ENCODE data around the gene TSPAN18. TPM values are rescaled to one million over a fixed set of nuclear protein-coding genes. Genes with fewer than 3 reads are reported as not detected.

The TSPAN18 gene
- total RNA-seq, 2 experiments from 2014 or later = 0.85 to 0.92 TPM

DNA sequence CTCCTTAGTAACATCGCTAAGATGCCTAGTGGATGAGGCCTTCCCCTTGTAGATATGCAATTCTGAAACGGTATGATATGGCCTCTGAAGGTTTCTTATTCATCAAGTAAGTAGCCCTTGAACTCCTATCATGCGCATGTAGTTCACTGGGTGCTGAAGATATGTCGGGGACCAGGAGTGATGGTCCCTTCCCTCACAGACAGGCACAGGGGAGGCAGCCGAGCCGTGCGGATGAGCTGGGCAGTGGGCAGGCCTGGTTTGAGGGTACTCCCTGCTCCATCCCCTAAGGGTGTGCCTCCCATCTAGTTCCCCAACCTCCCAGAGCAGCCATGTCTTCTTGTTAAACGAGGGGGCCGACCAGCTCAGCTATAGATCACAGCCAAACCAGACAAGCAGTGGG lies 183.8 kb downstream of the TSPAN18 start:
- no peak overlapping the region for H3K4me3 Mint-ChIP-seq
- no peaks in the 10 kb centered on the region for H3K36me3 Mint-ChIP-seq (ENCODE audit: low read depth)
- DNase-seq = no peak
- peaks cover 4% of the 10 kb centered on the region for H3K4me1 Mint-ChIP-seq (ENCODE audit: low read depth)
- H3K27ac Mint-ChIP-seq = no peak overlapping the region
- ChIA-PET POLR2A (interaction anchor here (0.6 kb wide), 1 partner anchor 11 kb away, joined by 3 read pairs; no protein-coding TSS in a partner anchor), CTCF (interaction anchor here (1.0 to 2.3 kb wide), 39 partner anchors 10 to 355 kb away, joined by 3 to 22 read pairs (median 4); no protein-coding TSS in a partner anchor)
- intact Hi-C loops (cut with micrococcal nuclease) = loop anchor here (5.0 kb wide), 1 partner anchor 183 kb away; the partner anchor contains the start of gene TSPAN18
- TF ChIP-seq, protein P1, sequence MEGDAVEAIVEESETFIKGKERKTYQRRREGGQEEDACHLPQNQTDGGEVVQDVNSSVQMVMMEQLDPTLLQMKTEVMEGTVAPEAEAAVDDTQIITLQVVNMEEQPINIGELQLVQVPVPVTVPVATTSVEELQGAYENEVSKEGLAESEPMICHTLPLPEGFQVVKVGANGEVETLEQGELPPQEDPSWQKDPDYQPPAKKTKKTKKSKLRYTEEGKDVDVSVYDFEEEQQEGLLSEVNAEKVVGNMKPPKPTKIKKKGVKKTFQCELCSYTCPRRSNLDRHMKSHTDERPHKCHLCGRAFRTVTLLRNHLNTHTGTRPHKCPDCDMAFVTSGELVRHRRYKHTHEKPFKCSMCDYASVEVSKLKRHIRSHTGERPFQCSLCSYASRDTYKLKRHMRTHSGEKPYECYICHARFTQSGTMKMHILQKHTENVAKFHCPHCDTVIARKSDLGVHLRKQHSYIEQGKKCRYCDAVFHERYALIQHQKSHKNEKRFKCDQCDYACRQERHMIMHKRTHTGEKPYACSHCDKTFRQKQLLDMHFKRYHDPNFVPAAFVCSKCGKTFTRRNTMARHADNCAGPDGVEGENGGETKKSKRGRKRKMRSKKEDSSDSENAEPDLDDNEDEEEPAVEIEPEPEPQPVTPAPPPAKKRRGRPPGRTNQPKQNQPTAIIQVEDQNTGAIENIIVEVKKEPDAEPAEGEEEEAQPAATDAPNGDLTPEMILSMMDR (IDR thresholded peaks at IDR 0.05) = no peak
- no peaks in the 10 kb centered on the region for H3K9me3 Mint-ChIP-seq
- H3K27me3 Mint-ChIP-seq = peaks cover 1% of the 10 kb centered on the region
- ATAC-seq = no peak

DNA sequence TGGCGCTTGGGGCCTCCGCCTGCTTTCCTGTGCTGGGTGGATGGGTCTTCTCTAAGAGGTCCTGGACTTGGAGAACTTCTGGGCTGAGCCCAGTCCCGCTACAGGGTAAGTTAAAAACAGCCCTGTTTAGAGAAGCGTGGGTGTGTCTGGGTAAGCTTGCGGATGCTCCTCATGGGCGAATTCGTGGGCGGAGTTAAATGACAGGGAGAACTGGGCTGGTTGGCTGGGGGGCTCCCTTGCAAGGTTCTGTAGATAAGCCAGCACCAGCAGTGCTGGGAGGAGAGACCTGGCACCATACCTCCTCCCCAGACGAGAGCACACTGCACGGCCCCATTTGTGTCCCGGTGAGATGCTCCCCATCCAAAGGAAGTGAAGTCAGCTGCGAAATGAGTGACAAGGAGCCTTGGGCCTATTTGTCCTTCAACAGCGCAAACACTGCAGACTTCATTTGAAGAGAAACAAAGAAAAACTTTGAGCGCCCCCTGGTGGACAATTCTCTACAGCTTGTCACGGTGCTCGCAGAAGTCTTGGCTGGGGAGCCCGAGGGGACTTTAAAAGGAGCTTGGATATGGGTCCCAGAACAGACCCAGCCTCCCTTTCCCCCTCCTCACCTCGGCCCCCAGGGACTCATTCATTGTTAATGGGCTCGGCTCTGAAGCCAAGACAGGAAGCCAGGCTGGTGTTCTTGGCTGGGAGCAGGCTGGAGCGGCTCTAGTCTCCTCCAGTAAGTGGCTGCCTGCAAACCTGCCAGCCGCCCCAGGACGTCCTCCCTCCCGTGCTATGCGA lies 184.5 kb downstream of the TSPAN18 start:
- ChIA-PET CTCF (interaction anchor here (0.6 to 2.3 kb wide), 74 partner anchors 8 to 431 kb away, joined by 3 to 22 read pairs (median 4); partner anchors contain the start of gene CD82), POLR2A (interaction anchor here (0.6 kb wide), 2 partner anchors 12 to 224 kb away, joined by 3 read pairs; no protein-coding TSS in a partner anchor)
- H3K27me3 Mint-ChIP-seq = peaks cover 2% of the 10 kb centered on the region
- H3K4me3 Mint-ChIP-seq = no peak overlapping the region
- TF ChIP-seq, protein P1 (IDR thresholded peaks at IDR 0.05) = peak; percentile 68
- H3K27ac Mint-ChIP-seq = no peak overlapping the region
- H3K9me3 Mint-ChIP-seq = no peaks in the 10 kb centered on the region
- H3K36me3 Mint-ChIP-seq (ENCODE audit: low read depth) = no peaks in the 10 kb centered on the region
- DNase-seq = peak; percentile 94
- intact Hi-C loops (cut with micrococcal nuclease) = loop anchor here (5.0 kb wide), 1 partner anchor 184 kb away; the partner anchor contains the start of gene TSPAN18
- peaks cover 4% of the 10 kb centered on the region for H3K4me1 Mint-ChIP-seq (ENCODE audit: low read depth)
- ATAC-seq = peak; percentile 89

DNA sequence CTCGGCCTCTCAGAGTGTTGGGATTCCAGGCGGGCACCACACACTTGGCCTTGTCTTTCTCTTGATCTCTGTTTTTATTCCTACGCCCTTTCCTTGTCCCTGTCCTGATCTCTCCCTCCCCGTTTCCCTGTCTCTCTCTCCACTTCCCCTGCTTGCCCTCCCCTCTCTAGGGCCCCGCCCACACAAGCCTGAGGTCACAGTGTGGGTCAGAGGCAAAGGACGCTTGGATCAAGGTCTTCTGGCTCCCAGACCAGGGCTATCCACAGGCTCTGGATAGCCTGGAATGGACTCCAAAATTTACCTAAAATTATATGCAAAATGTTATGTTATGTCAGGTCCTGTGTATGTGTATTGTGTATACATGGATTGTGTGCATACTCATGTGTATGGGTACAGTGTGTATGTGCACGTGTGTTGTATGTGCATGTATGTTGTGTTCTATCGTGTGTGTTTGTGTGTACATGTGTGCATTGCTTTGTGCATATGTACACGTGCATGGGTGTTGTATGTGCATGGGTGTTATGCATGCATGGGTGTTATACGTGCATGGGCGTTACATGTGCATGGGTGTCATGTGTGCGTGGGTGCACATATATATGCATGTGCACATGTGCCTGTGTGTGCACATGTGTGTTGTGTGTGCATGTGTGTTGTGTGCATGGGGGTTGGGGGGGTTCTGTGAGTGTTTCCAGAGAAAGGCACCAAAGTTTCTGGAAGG lies 185.7 kb downstream of the TSPAN18 start:
- ATAC-seq (no peak), DNase-seq (no peak)
- H3K36me3 Mint-ChIP-seq (ENCODE audit: low read depth) = no peaks in the 10 kb centered on the region
- CTCF ChIA-PET = interaction anchor here (1.1 to 2.3 kb wide), 14 partner anchors 9 to 360 kb away, joined by 3 to 22 read pairs (median 4); no protein-coding TSS in a partner anchor
- H3K27ac Mint-ChIP-seq = no peak overlapping the region
- no peaks in the 10 kb centered on the region for H3K9me3 Mint-ChIP-seq
- H3K4me1 Mint-ChIP-seq (ENCODE audit: low read depth) = peaks cover 4% of the 10 kb centered on the region
- intact Hi-C loops (cut with micrococcal nuclease) = loop anchor here (5.0 kb wide), 1 partner anchor 185 kb away; the partner anchor contains the start of gene TSPAN18
- peaks cover 2% of the 10 kb centered on the region for H3K27me3 Mint-ChIP-seq
- POLR2A ChIA-PET = no interaction called here
- TF ChIP-seq, protein P1 (IDR thresholded peaks at IDR 0.05) = no peak
- no peak overlapping the region for H3K4me3 Mint-ChIP-seq

DNA sequence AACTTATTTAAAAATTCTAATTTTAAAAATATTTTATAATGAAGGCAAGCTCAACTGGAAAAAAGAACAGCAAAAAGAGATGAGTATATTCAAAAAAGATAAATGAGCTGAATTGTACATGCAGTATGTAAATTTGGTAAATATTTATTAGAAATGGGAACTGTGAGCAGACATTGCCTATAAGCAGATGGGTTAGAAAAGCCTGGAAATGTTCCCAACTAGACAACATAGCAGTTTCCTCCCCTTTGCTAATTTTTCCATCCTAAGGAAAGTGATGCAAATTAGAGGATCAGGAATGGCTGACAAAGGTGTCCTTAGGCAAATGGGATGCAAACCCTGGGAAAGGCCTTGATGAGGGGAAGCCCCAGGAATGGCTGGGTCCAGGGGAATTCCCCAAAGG lies 186.7 kb downstream of the TSPAN18 start:
- no peaks in the 10 kb centered on the region for H3K9me3 Mint-ChIP-seq
- no peak overlapping the region for H3K27ac Mint-ChIP-seq
- DNase-seq = no peak
- H3K4me3 Mint-ChIP-seq = no peak overlapping the region
- CTCF ChIA-PET = interaction anchor here (0.7 to 1.2 kb wide), 2 partner anchors 14 to 188 kb away, joined by 3 to 4 read pairs; no protein-coding TSS in a partner anchor
- no peak for ATAC-seq
- POLR2A ChIA-PET = no interaction called here
- no peaks in the 10 kb centered on the region for H3K36me3 Mint-ChIP-seq (ENCODE audit: low read depth)
- peaks cover 4% of the 10 kb centered on the region for H3K4me1 Mint-ChIP-seq (ENCODE audit: low read depth)
- intact Hi-C loops (cut with micrococcal nuclease) = loop anchor here (5.0 kb wide), 1 partner anchor 186 kb away; the partner anchor contains the start of gene TSPAN18
- TF ChIP-seq, protein P1 (IDR thresholded peaks at IDR 0.05) = no peak
- H3K27me3 Mint-ChIP-seq = peaks cover 2% of the 10 kb centered on the region

Measured in activated CD8-positive, alpha-beta T cell treated with anti-CD3 and anti-CD28 coated beads for 36 hours (primary cell).